H9 (cell line): ENCODE measurements around the gene OR2A12. TPM values are rescaled to one million over a fixed set of nuclear protein-coding genes. Genes with fewer than 3 reads are reported as not detected.

Source experiments
- DNase-seq: peaks from one replicate; pipeline ENCODE4 v3.0.0-alpha.2; 2017
- H2AFZ ChIP-seq: one replicate; pipeline ENCODE4 v1.6.1; 2013; ENCODE audit warnings: mild to moderate bottlenecking, low read length, control low read depth, moderate library complexity
- H2AK5ac ChIP-seq: 2 replicates; pipeline ENCODE4 v1.6.1; 2013; ENCODE audit warnings: low read length, control low read depth, mixed read lengths; ENCODE audit not compliant: insufficient read length
- H2BK120ac ChIP-seq: one replicate; pipeline ENCODE4 v1.6.1; 2013; ENCODE audit warnings: low read depth, mild to moderate bottlenecking, low read length, control low read depth, inconsistent platforms; ENCODE audit not compliant: poor library complexity, severe bottlenecking
- H2BK12ac ChIP-seq: 2 replicates; pipeline ENCODE4 v1.6.1; 2013; ENCODE audit warnings: low read length, control low read depth, mixed read lengths, low read depth; ENCODE audit not compliant: insufficient read length
- H2BK15ac ChIP-seq: 2 replicates; pipeline ENCODE4 v1.6.1; 2013; ENCODE audit warnings: low read depth, low read length, control low read depth
- H2BK20ac ChIP-seq: one replicate; pipeline ENCODE4 v1.6.1; 2013; ENCODE audit warnings: low read depth, mild to moderate bottlenecking, low read length, control low read depth, inconsistent platforms; ENCODE audit not compliant: poor library complexity, severe bottlenecking
- H2BK5ac ChIP-seq: 2 replicates; pipeline ENCODE4 v1.6.1; 2013; ENCODE audit warnings: low read length, control low read depth, mixed read lengths; ENCODE audit not compliant: insufficient read length
- H3K14ac ChIP-seq: 2 replicates; pipeline ENCODE4 v1.6.1; 2013; ENCODE audit warnings: low read length, control low read depth; ENCODE audit not compliant: insufficient read depth
- H3K18ac ChIP-seq: 2 replicates; pipeline ENCODE4 v1.6.1; 2013; ENCODE audit warnings: low read depth, mild to moderate bottlenecking, mixed read lengths, low read length, control low read depth; ENCODE audit not compliant: insufficient read length
- H3K23ac ChIP-seq: 2 replicates; pipeline ENCODE4 v1.6.1; 2013; ENCODE audit warnings: low read length, control low read depth, mixed read lengths, low read depth; ENCODE audit not compliant: insufficient read length
- H3K23me2 ChIP-seq: 2 replicates; pipeline ENCODE4 v1.6.1; 2013; ENCODE audit warnings: low read depth, mild to moderate bottlenecking, mixed read lengths, low read length, control low read depth; ENCODE audit not compliant: insufficient read length, poor library complexity, severe bottlenecking
- H3K27ac ChIP-seq: 2 replicates; pipeline ENCODE4 v1.5.1; 2013; ENCODE audit warnings: low read length, control low read depth, mixed read lengths, low read depth; ENCODE audit not compliant: insufficient read length
- H3K27me3 ChIP-seq: 2 replicates; pipeline ENCODE4 v1.6.1; 2013; ENCODE audit warnings: low read length, control low read depth, inconsistent platforms; ENCODE audit not compliant: insufficient read depth
- H3K4ac ChIP-seq: 2 replicates; pipeline ENCODE4 v1.6.1; 2013; ENCODE audit warnings: low read depth, mild to moderate bottlenecking, control low read depth, inconsistent platforms, low read length, moderate library complexity
- H3K4me1 ChIP-seq: 2 replicates; pipeline ENCODE4 v1.6.1; 2013; ENCODE audit warnings: low read length, control low read depth, inconsistent platforms; ENCODE audit not compliant: insufficient read depth
- H3K4me2 ChIP-seq: 2 replicates; pipeline ENCODE4 v1.6.1; 2013; ENCODE audit warnings: low read length, control low read depth, mixed read lengths; ENCODE audit not compliant: insufficient read length, insufficient read depth
- H3K56ac ChIP-seq: 2 replicates; pipeline ENCODE4 v1.6.1; 2013; ENCODE audit warnings: low read depth, mild to moderate bottlenecking, mixed read lengths, low read length, control low read depth; ENCODE audit not compliant: insufficient read length
- H3K79me1 ChIP-seq: 2 replicates; pipeline ENCODE4 v1.6.1; 2013; ENCODE audit warnings: low read depth, mild to moderate bottlenecking, moderate library complexity, low read length, control low read depth, inconsistent platforms; ENCODE audit not compliant: insufficient read depth, poor library complexity, severe bottlenecking
- H3K79me2 ChIP-seq: 2 replicates; pipeline ENCODE4 v1.6.1; 2013; ENCODE audit warnings: low read length, control low read depth, inconsistent platforms; ENCODE audit not compliant: insufficient read depth
- H3K9ac ChIP-seq: 2 replicates; pipeline ENCODE4 v1.6.1; 2013; ENCODE audit warnings: low read length, control low read depth, mixed read lengths; ENCODE audit not compliant: insufficient read length; ENCODE audit errors: extremely low read depth
- H3K9me3 ChIP-seq: one replicate; pipeline ENCODE4 v1.6.1; 2013; ENCODE audit warnings: low read depth, low read length, inconsistent platforms; ENCODE audit not compliant: control insufficient read depth
- H3T11ph ChIP-seq: one replicate; pipeline ENCODE4 v1.6.1; 2013; ENCODE audit warnings: mild to moderate bottlenecking, low read length, control low read depth, inconsistent platforms
- H4K20me1 ChIP-seq: one replicate; pipeline ENCODE4 v1.6.1; 2013; ENCODE audit not compliant: control insufficient read depth, insufficient read length, insufficient read depth
- H4K5ac ChIP-seq: 2 replicates; pipeline ENCODE4 v1.6.1; 2013; ENCODE audit warnings: low read depth, mild to moderate bottlenecking, mixed read lengths, low read length, control low read depth; ENCODE audit not compliant: insufficient read length
- H4K8ac ChIP-seq: replicated peaks from 2 replicates; pipeline ENCODE4 v1.6.1; 2013; ENCODE audit warnings: low read length, control low read depth, mixed read lengths, low read depth; ENCODE audit not compliant: insufficient read length
- H4K91ac ChIP-seq: 2 replicates; pipeline ENCODE4 v1.6.1; 2013; ENCODE audit warnings: low read depth, mild to moderate bottlenecking, moderate library complexity, mixed read lengths, low read length, control low read depth; ENCODE audit not compliant: insufficient read length
- H3K27ac Mint-ChIP-seq, 3 experiments: 2 replicates in 2 of 3; 3 replicates in 1 of 3; pipeline ENCODE4 v1.8.0; 2020 to 2021; ENCODE audit warnings: mixed read lengths in 3 of 3, mild to moderate bottlenecking in 1 of 3, moderate library complexity in 1 of 3
- H3K27me3 Mint-ChIP-seq: 2 replicates; pipeline ENCODE4 v1.8.0; 2021; ENCODE audit warnings: low read depth, mild to moderate bottlenecking, moderate library complexity, mixed read lengths
- H3K36me3 Mint-ChIP-seq, 3 experiments: 2 replicates in 2 of 3; 3 replicates in 1 of 3; pipeline ENCODE4 v1.8.0; 2020 to 2021; ENCODE audit warnings: low read depth in 3 of 3, mixed read lengths in 3 of 3; ENCODE audit not compliant: insufficient read depth in 1 of 3
- H3K4me1 Mint-ChIP-seq, 2 experiments: 2 replicates each; pipeline ENCODE4 v1.8.0; 2020; ENCODE audit warnings: mixed read lengths in 2 of 2
- H3K4me3 Mint-ChIP-seq, 2 experiments: 2 replicates in 1 of 2; 3 replicates in 1 of 2; pipeline ENCODE4 v1.8.0; 2020 to 2021; ENCODE audit warnings: mild to moderate bottlenecking in 2 of 2, mixed read lengths in 2 of 2, moderate library complexity in 1 of 2
- H3K9me3 Mint-ChIP-seq, 2 experiments: 2 replicates in 1 of 2; 3 replicates in 1 of 2; pipeline ENCODE4 v1.8.0; 2020; ENCODE audit warnings: mild to moderate bottlenecking in 2 of 2, mixed read lengths in 2 of 2, moderate library complexity in 1 of 2
- CTCF ChIP-seq: fragments of 200-600 bp; sonication (generic); conservative IDR thresholded peaks from 3 replicates; pipeline ENCODE4 v1.8.0; 2021; ENCODE audit warnings: antibody characterized with exemption, mild to moderate bottlenecking
- whole genome bisulfite sequencing: extraction: QIAGEN DNeasy Blood & Tissue Kit; methylation state at CpG from one replicate; pipeline ENCODE4 v1.1.7; 2013; ENCODE audit warnings: missing lambda C conversion rate, low lambda C conversion rate, mixed read lengths; ENCODE audit not compliant: insufficient read length; ENCODE audit errors: extremely low coverage; 5-methylcytosine and 5-hydroxymethylcytosine counted together
- total RNA-seq: library from RNA; stranded (reverse); gene quantifications from 2 replicates; pipeline ENCODE4 v1.2.1, GENCODE V29; 2021

The OR2A12 gene
- total RNA-seq, 1 experiment from 2014 or later, result not detected

GRCh38 chr7:144069511-144069910 lies 16.6 kb upstream of the OR2A12 start, which contains the start of gene OR2A25:
OR2A25 (plus strand) TSS chr7:144069811; CDS start chr7:144074220, 4,409 bp downstream.
- no peak for DNase-seq
- Mint-ChIP-seq H3K36me3 (no peaks in the 10 kb centered on the region), H3K9me3 (no peaks in the 10 kb centered on the region), H3K27me3 (no peaks in the 10 kb centered on the region), H3K4me3 (no peak within 1 kb of the TSS), H3K4me1 (0 out of 4 replicates have a peak, but pooled peaks cover 0 to 2% of the 10 kb centered on the region in 2 experiments), H3K27ac (no peak within 1 kb of the TSS)
- no peaks in the 10 kb centered on the region for H4K20me1 ChIP-seq
- H3K9me3 ChIP-seq, result no peaks in the 10 kb centered on the region
- no peak within 1 kb of the TSS for H4K91ac ChIP-seq
- no peak within 1 kb of the TSS for H2BK120ac ChIP-seq
- no peak within 1 kb of the TSS for H2BK20ac ChIP-seq
- H3K23me2 ChIP-seq, result no peaks in the 10 kb centered on the region
- H3K4me2 ChIP-seq, result no peak within 1 kb of the TSS
- no peaks in the 10 kb centered on the region for H3K27me3 ChIP-seq
- no peaks in the 10 kb centered on the region for H3K4me1 ChIP-seq
- H3K4ac ChIP-seq, result no peak within 1 kb of the TSS
- H4K8ac ChIP-seq, result no peak within 1 kb of the TSS
- H3K79me2 ChIP-seq, result no peaks in the 10 kb centered on the region
- no peak within 1 kb of the TSS for H3K14ac ChIP-seq
- no peak within 1 kb of the TSS for H2AK5ac ChIP-seq
- H3T11ph ChIP-seq, result no peak within 1 kb of the TSS
- H3K18ac ChIP-seq, result no peak within 1 kb of the TSS
- H3K79me1 ChIP-seq, result no peaks in the 10 kb centered on the region
- TF ChIP-seq CTCF, result no peak
- H2BK5ac ChIP-seq, result no peak within 1 kb of the TSS
- no peak within 1 kb of the TSS for H2AFZ ChIP-seq
- no peak within 1 kb of the TSS for H3K9ac ChIP-seq
- no peak within 1 kb of the TSS for H2BK15ac ChIP-seq
- H3K56ac ChIP-seq, result no peak within 1 kb of the TSS
- no peak within 1 kb of the TSS for H2BK12ac ChIP-seq
- H4K5ac ChIP-seq, result no peak within 1 kb of the TSS
- no peak within 1 kb of the TSS for H3K23ac ChIP-seq
- no CpG with 5 or more reads among the region's 1 CpG for WGBS
- no peak within 1 kb of the TSS for H3K27ac ChIP-seq
